ENCODE measurements around the gene RPF1. TPM values are rescaled to one million over a fixed set of nuclear protein-coding genes. Genes with fewer than 3 reads are reported as not detected.

Gene RPF1
- total RNA-seq, 4 donors from 2014 or later = 35.9 to 61.9 (median 52.4) TPM

GRCh38 chr1:84492726-84493125 lies 13.7 kb downstream of the RPF1 start:
- no peak overlapping the region for H3K27ac ChIP-seq
- intact Hi-C loops (cut with DNase I; ENCODE audit: low total_unique reads) (no loop called here), in situ Hi-C loops (cut with MboI; ENCODE audit: low sequenced_read_pairs in 4 of 4) (no loop called here)
- ATAC-seq (no peak), DNase-seq (no peak)
- H3K4me3 ChIP-seq = no peak overlapping the region
- TF ChIP-seq CTCF (IDR thresholded peaks at IDR 0.05 in 4 of 5, conservative IDR thresholded peaks at IDR 0.05 in 1 of 5) (no peak), POLR2A (IDR thresholded peaks at IDR 0.05) (no peak)
- H3K36me3 ChIP-seq = peaks cover 0 to 53% of the 10 kb centered on the region in 2 donors
- H3K4me1 ChIP-seq = peaks cover 0 to 6% of the 10 kb centered on the region in 2 donors
- no peaks in the 10 kb centered on the region for H3K9me3 ChIP-seq
- no peaks in the 10 kb centered on the region for H3K27me3 ChIP-seq

GRCh38 chr1:84493747-84494146 lies 14.7 kb downstream of the RPF1 start:
- TF ChIP-seq CTCF (IDR thresholded peaks at IDR 0.05 in 4 of 5, conservative IDR thresholded peaks at IDR 0.05 in 1 of 5) (no peak), POLR2A (IDR thresholded peaks at IDR 0.05) (no peak)
- H3K27ac ChIP-seq = no peak overlapping the region
- peaks cover 0 to 63% of the 10 kb centered on the region in 2 donors for H3K36me3 ChIP-seq
- no peak for DNase-seq
- in situ Hi-C loops (cut with MboI; ENCODE audit: low sequenced_read_pairs in 4 of 4) = no loop called here
- no peak overlapping the region for H3K4me3 ChIP-seq
- no peak for ATAC-seq
- no peaks in the 10 kb centered on the region for H3K9me3 ChIP-seq
- intact Hi-C loops (cut with DNase I; ENCODE audit: low total_unique reads) = no loop called here
- no peaks in the 10 kb centered on the region for H3K27me3 ChIP-seq
- peaks cover 0 to 6% of the 10 kb centered on the region in 2 donors for H3K4me1 ChIP-seq

- H3K36me3 ChIP-seq = peaks cover 0 to 67% of the 10 kb centered on the region in 2 donors
- in situ Hi-C loops (cut with MboI; ENCODE audit: low sequenced_read_pairs in 4 of 4) (no loop called here), intact Hi-C loops (cut with DNase I; ENCODE audit: low total_unique reads) (no loop called here)
- no peak for TF ChIP-seq POLR2A (IDR thresholded peaks at IDR 0.05)
- no peak for TF ChIP-seq CTCF (IDR thresholded peaks at IDR 0.05 in 4 of 5, conservative IDR thresholded peaks at IDR 0.05 in 1 of 5)
- H3K27me3 ChIP-seq = no peaks in the 10 kb centered on the region
- H3K27ac ChIP-seq = no peak overlapping the region
- ATAC-seq = no peak
- no peak for DNase-seq
- no peak overlapping the region for H3K4me3 ChIP-seq
- peaks cover 10 to 16% of the 10 kb centered on the region in 2 donors for H3K4me1 ChIP-seq
- H3K9me3 ChIP-seq = no peaks in the 10 kb centered on the region
Measured at GRCh38 chr1:84496498-84496897, 17.4 kb downstream of the RPF1 start.

GRCh38 chr1:84497631-84498275 lies 18.7 kb downstream of the RPF1 start:
- no peak for ATAC-seq
- Histone ChIP-seq H3K36me3 (peaks cover 0 to 69% of the 10 kb centered on the region in 2 donors), H3K4me3 (no peak overlapping the region), H3K4me1 (peaks cover 14 to 19% of the 10 kb centered on the region in 2 donors), H3K27ac (no peak overlapping the region), H3K27me3 (no peaks in the 10 kb centered on the region), H3K9me3 (no peaks in the 10 kb centered on the region)
- in situ Hi-C loops (cut with MboI; ENCODE audit: low sequenced_read_pairs in 4 of 4) (no loop called here), intact Hi-C loops (cut with DNase I; ENCODE audit: low total_unique reads) (no loop called here)
- DNase-seq = no peak
- no peak for TF ChIP-seq POLR2A (IDR thresholded peaks at IDR 0.05)
- TF ChIP-seq CTCF (IDR thresholded peaks at IDR 0.05 in 4 of 5, conservative IDR thresholded peaks at IDR 0.05 in 1 of 5) = no peak
